Posterior vena cava (tissue), 2 donors: Measurements from ENCODE around the gene VSTM2A. TPM values are rescaled to one million over a fixed set of nuclear protein-coding genes. Genes with fewer than 3 reads are reported as not detected.
"Not testable (repeated sequence)": the region's sequence is repeated elsewhere in the genome, so short reads cannot be mapped to it uniquely, and the experiment has no call there.

Experiments used
- DNase-seq: peaks from one replicate; pipeline ENCODE4 v3.0.0-alpha.2; 2020; ENCODE audit warnings: low spot score
- intact Hi-C, 2 donors: fragments of 100-400 bp; cut with DNase I; formaldehyde crosslinking; loops; one replicate each; pipeline versions ENCODE4 v1.14.1 to v1.14.2; 2022 to 2023
- long read RNA-seq, 2 donors: library from polyadenylated mRNA; unstranded; transcript quantifications; one replicate each; pipeline ENCODE4 v2.0.0, GENCODE V29; 2020 to 2021
- total RNA-seq, 2 donors: library from RNA; stranded (reverse); fragmentation: NEBNext Ultra II Directional; extraction: Animal tissue kit (Norgen Biotek cat#: 25700); gene quantifications; one replicate each; pipeline ENCODE4 v1.2.1, GENCODE V29; 2021
- donor health status: DM: yes; HTN: yes; CAD: no.
- donor health status: DM: yes; HTN: yes; CAD: no.

Gene VSTM2A, protein sequence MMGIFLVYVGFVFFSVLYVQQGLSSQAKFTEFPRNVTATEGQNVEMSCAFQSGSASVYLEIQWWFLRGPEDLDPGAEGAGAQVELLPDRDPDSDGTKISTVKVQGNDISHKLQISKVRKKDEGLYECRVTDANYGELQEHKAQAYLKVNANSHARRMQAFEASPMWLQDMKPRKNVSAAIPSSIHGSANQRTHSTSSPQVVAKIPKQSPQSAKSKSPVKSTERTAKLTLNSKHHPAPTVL
- not detected for total RNA-seq
- long read RNA-seq, donor 1, result 0 reads
- long read RNA-seq, donor 2, result 0 reads

DNA sequence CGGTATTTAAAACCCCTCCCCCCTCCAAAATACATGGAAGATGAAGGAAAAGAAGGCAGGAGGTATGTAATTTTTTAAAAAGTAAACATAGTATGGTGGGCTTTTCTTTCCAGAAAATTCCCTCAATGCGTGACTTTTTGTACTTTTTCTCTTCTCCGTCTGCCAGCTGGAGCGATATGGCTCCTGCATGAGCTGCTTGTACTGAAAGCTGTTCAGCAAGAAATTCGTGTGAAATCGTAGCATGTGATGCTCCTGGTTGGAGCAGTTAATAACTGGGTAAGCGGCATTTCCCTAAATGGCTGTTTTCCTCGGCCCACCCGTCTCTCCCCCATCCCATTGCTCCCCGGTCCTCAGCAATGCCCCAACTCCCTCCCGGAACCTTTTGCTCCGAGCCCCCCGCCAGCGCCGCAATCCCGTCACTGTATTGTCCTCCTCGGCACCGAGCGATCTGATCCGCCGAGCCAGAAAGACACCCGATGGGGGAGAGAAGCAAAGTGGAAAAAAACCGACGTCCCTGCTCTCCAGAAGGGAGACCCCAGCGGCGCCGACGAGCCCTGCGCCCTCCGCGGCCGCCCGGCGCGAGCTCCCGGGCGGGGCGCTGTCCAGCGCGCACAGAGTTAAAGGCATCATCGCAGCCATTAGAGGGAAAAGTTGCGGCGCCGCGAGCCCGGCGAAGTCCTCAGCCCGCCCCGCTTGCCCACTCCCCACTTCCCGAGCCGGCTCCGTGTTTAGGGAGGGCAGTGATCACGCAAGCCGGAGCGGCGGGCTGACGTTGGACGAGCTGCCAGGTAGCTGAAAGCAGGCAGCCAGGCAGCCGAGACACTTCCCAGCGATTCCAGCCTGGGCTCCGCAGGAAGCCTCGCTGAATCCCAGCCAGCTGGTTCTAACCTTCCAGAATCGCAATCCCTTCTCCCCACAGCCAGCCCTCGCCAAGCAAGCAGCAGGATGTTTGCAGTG lies at the start of gene VSTM2A:
VSTM2A (plus strand) TSS at position 707 of the 957 bp plus-strand sequence. CDS start 356 bp downstream, outside the sequence.
- peak; percentile 64 for DNase-seq
- intact Hi-C loops, result no loop called here

- intact Hi-C loops, DNase-seq: not testable (repeated sequence)
Observed at GRCh38 chr7:54504531-54504930, 37.6 kb upstream of the VSTM2A start.

DNA sequence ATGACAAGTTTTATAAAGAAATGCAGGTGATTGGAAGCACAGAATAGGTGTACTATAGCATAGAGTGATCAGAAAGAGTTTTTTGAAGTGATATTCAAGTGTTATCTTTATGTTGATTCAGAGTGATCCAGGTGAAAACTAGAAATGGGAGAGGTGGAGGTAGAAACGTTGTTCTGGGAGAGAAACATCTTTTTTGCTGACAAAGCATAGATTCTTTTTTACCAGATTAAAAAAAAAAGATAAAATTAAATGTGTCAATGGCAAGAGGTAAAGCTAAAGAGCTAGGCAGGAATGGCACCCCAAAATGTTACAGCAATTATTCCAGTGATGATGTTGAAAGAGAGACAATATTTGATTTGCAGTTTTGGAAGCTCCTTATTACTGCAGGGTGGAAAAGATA lies 12.6 kb upstream of the VSTM2A start:
- intact Hi-C loops, result no loop called here
- no peak for DNase-seq

GRCh38 chr7:54538122-54538521 lies 4.1 kb upstream of the VSTM2A start:
- intact Hi-C loops, result no loop called here
- DNase-seq, result no peak

- no peak for DNase-seq
- intact Hi-C loops, result no loop called here
Observed at GRCh38 chr7:54543051-54543488, 895 bp downstream of the VSTM2A start.

- intact Hi-C loops, result no loop called here
- DNase-seq, result no peak
Observed at GRCh38 chr7:54544149-54544526, 2.0 kb downstream of the VSTM2A start.

- intact Hi-C loops, result no loop called here
- no peak for DNase-seq
Observed at GRCh38 chr7:54544527-54545240, 2.5 kb downstream of the VSTM2A start.

DNA sequence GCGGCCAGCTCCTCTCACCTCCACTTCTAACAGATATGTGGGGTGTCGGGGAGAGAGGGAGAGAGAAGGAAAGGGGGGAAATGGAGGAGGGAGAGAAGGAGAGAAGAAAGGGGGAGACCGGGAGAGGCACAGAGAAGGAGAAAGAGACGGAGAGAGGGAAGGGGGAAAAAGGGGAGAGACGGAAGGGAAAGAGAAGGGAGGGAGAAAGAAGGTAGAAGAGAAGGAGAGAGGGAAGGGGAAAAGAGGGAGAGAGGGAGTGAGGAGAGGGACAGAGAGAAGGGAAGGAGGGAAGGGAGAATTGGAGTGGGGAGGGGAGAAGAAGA lies 3.0 kb downstream of the VSTM2A start:
- no peak for DNase-seq
- intact Hi-C loops, result no loop called here

DNA sequence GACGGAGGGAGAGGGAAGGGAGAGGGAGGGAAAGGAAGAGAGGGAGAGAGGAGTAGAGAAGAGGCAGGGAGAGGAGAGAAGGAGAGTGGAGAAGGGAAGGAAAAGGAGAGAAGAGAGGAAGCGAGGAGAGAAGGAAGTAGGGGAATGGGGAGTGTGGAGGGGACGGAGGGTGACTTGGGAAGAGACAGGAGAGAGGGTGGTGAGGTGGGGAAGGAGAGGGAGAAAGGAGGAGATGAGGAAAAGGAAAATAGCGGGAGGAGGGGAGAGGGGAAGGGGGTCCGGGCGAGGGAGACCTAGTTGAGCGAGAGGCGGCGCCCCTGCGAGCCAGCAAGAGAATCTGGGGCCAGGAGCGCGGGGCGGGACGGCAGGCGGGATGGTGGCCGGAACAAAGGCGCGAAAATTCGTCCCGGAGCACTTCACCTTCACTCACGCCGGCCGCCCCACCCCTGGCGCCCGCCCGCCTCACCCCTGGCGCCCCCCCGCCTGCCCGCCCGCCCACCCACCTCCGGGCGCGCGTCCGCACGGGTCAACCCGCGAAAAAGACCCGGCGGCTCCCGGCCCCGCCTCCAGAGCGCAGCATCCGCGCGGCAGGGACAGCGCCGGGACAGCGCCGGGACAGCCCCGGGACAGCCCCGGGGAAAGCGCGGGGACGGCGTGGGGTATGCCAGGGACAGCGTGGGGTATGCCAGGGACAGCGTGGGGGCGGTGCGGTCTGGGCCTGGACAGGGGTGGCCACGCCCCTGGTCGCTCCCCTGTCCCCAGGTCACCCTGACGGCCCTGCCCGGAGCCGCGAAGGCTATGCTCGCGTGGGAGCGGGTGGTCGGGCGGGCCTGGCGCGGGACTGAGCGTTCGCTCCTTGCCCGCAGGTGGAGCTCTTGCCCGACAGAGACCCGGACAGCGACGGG lies 4.2 kb downstream of the VSTM2A start:
- intact Hi-C loops, result no loop called here
- DNase-seq, result no peak

- intact Hi-C loops, result no loop called here
- DNase-seq, result no peak
Observed at GRCh38 chr7:54546986-54547314, 4.8 kb downstream of the VSTM2A start.

GRCh38 chr7:54550471-54550870 lies 8.3 kb downstream of the VSTM2A start:
- no peak for DNase-seq
- intact Hi-C loops, result no loop called here

- intact Hi-C loops, result no loop called here
- DNase-seq, result no peak
Observed at GRCh38 chr7:54556121-54556520, 13.9 kb downstream of the VSTM2A start.

DNA sequence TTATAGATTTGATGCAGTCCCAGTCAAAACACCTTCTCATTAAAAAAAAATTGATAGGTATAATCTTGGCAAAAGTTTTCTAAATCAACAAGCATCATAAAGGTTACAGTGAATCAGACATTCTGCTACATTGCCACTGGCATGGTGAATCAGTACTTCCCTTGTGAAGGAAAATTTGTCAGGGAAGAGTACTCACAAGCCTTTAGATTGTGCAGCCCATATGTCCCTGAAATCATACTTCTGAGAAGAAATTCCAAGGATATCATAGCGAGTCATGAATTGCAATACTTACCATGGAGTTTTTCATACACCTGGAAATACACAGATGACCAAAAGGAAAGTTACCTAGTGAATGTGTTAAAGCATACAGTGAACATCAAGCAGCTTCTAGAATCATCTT lies 17.2 kb downstream of the VSTM2A start:
- no peak for DNase-seq
- intact Hi-C loops, result no loop called here

- no peak for DNase-seq
- intact Hi-C loops, result no loop called here
Observed at GRCh38 chr7:54560198-54560597, 18.0 kb downstream of the VSTM2A start.

- no peak for DNase-seq
- intact Hi-C loops, result no loop called here
Observed at GRCh38 chr7:54560723-54561122, 18.5 kb downstream of the VSTM2A start.

DNA sequence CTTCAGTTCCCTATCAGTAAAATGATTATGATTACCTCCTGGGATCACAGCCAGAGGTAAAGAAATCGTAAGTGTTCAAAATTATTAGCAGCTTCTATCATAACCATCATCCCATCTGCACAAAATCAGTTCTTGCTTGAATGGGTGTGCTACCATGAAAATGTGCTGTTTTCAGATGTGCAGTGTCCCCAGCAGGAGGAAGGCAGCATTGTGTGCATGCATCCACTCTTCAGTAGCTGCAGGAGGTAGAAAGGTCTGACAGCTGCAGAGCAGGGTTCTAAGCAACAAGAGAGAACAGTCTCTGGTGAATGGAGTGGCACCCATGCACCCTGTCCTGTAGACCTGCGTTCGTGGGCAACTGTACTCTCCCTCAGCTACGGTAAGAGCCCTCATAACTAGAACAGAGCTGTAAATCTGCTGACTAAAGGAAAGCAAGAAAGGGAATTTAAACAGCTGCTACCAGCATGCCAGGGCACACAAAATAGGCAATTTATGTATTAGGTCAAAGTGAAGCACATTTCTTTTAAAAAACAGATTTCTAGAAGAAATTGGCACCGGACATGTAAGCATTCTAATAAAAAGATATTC lies 21.2 kb downstream of the VSTM2A start:
- intact Hi-C loops, result no loop called here
- no peak for DNase-seq

DNA sequence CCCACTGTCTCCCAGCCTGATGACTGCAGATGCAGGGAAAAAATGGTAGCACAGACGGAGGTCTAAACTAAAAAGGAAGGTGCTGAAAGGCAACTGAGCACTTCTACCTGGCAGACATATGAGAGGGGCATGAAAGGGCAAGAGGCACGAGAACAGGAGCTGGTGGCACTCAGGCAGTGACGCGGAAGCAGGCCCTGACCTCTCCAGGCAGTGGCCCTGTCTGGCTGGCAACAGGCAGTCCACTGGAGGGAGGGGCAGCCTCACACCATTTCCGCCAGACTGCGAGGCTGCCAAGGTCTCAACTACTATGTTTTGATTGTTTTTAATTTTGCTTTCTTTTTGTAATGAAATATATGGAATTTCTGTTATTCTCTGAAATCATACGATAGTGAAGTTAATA lies 23.3 kb downstream of the VSTM2A start:
- intact Hi-C loops, result no loop called here
- no peak for DNase-seq

DNA sequence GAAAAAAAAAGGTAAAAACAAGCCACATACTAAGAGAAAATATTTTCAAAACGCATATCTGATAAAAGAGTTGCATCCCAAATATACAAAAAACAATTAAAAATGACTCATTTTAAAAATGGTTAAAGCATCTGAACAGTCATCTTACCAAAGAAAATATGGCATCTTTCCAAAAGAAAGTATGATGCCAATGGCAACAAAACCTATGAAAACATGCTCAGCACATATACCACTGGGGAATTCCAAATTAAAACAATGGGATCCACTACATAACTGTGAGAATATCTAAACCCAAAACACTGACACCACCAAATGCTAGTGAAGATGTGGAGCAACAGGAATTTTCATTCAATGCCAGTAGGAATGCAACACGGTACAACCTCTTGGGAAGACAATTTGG lies 39.3 kb downstream of the VSTM2A start:
- intact Hi-C loops, result no loop called here
- DNase-seq, result no peak
